IMR-90 (cell line): Measurements from ENCODE around the gene HACL1. TPM values are rescaled to one million over a fixed set of nuclear protein-coding genes. Genes with fewer than 3 reads are reported as not detected.

ENCODE experiments used
- ATAC-seq: fragments of 200-7000 bp; cut with Tn5 transposase; 2 replicates; pipeline ENCODE4 v1.9.1; 2020; ENCODE audit warnings: low read depth, mild to moderate bottlenecking, moderate library complexity
- BruUV-seq: library from RNA; stranded (reverse); fragments of 400-500 nt; replicated peaks from 2 replicates; lab custom pipeline; 2021; lab: Mats Ljungman, UMichigan
- CTCF ChIA-PET: fragments of 300-600 bp; formaldehyde crosslinking; extraction: SDS; loops from one replicate; lab custom pipeline; 2021; ENCODE audit warnings: antibody characterized with exemption; lab: Yijun Ruan, JAX
- POLR2A ChIA-PET: fragments of 300-600 bp; sonication (Branson Sonifier 250); formaldehyde crosslinking; loops from one replicate; lab custom pipeline; 2022; ENCODE audit warnings: antibody characterized with exemption; ENCODE audit not compliant: unreplicated experiment; lab: Charles Lee
- DNase-seq: peaks from one replicate; pipeline ENCODE4 v3.0.0; 2013
- H2AFZ ChIP-seq: replicated peaks from 2 replicates; pipeline ENCODE3; 2013; ENCODE audit warnings: low read length, mild to moderate bottlenecking; ENCODE audit not compliant: poor library complexity
- H2AK5ac ChIP-seq: 2 replicates; pipeline ENCODE4 v1.6.1; 2013; ENCODE audit warnings: low read depth, low read length, inconsistent platforms
- H2AK9ac ChIP-seq: replicated peaks from 2 replicates; pipeline ENCODE3; 2013; ENCODE audit warnings: mild to moderate bottlenecking, low read depth, low read length, moderate library complexity; ENCODE audit not compliant: poor library complexity
- H2BK120ac ChIP-seq: 2 replicates; pipeline ENCODE4 v1.6.1; 2013; ENCODE audit warnings: low read depth, low read length, inconsistent platforms
- H2BK15ac ChIP-seq: 3 replicates; pipeline ENCODE4 v1.6.1; 2013; ENCODE audit warnings: low read depth, low read length, inconsistent platforms
- H2BK20ac ChIP-seq: 2 replicates; pipeline ENCODE4 v1.6.1; 2013; ENCODE audit warnings: low read depth, mild to moderate bottlenecking, inconsistent platforms, low read length, moderate library complexity
- H2BK5ac ChIP-seq: 2 replicates; pipeline ENCODE4 v1.6.1; 2013; ENCODE audit warnings: mild to moderate bottlenecking, low read depth, low read length, inconsistent platforms; ENCODE audit not compliant: poor library complexity, severe bottlenecking
- H3K14ac ChIP-seq: replicated peaks from 2 replicates; pipeline ENCODE4 v1.6.1; 2013; ENCODE audit warnings: low read depth, low read length, inconsistent platforms
- H3K18ac ChIP-seq: 2 replicates; pipeline ENCODE4 v1.6.1; 2013; ENCODE audit warnings: low read depth, low read length, control low read depth
- H3K23ac ChIP-seq: 2 replicates; pipeline ENCODE4 v1.6.1; 2013; ENCODE audit warnings: low read depth, low read length, inconsistent platforms
- H3K27ac ChIP-seq: 2 replicates; pipeline ENCODE4 v1.5.1; 2013; ENCODE audit warnings: mild to moderate bottlenecking, control low read depth, low read length; ENCODE audit not compliant: insufficient read depth
- H3K27me3 ChIP-seq: 2 replicates; pipeline ENCODE4 v1.6.1; 2013; ENCODE audit warnings: low read length; ENCODE audit not compliant: control insufficient read depth, insufficient read depth
- H3K36me3 ChIP-seq: 2 replicates; pipeline ENCODE4 v1.6.1; 2013; ENCODE audit warnings: low read length, mixed read lengths; ENCODE audit not compliant: control insufficient read depth, insufficient read depth
- H3K4ac ChIP-seq: 2 replicates; pipeline ENCODE4 v1.6.1; 2013; ENCODE audit warnings: low read depth, low read length, inconsistent platforms
- H3K4me1 ChIP-seq: 2 replicates; pipeline ENCODE4 v1.6.1; 2013; ENCODE audit warnings: low read length, mixed read lengths; ENCODE audit not compliant: control insufficient read depth, insufficient read depth
- H3K4me2 ChIP-seq: 2 replicates; pipeline ENCODE4 v1.6.1; 2013; ENCODE audit warnings: low read depth, mild to moderate bottlenecking, control low read depth, low read length, moderate library complexity
- H3K4me3 ChIP-seq: 2 replicates; pipeline ENCODE4 v1.5.1; 2013; ENCODE audit warnings: low read depth, mild to moderate bottlenecking, control low read depth, low read length, moderate library complexity; ENCODE audit not compliant: insufficient read depth
- H3K56ac ChIP-seq: 2 replicates; pipeline ENCODE4 v1.6.1; 2013; ENCODE audit warnings: low read length, inconsistent platforms; ENCODE audit not compliant: insufficient read depth; ENCODE audit errors: extremely low read depth
- H3K79me1 ChIP-seq, 2 experiments: 2 replicates each; pipeline ENCODE4 v1.6.1; 2013; ENCODE audit warnings: low read length in 2 of 2, inconsistent platforms in 1 of 2, low read depth in 1 of 2
- H3K9ac ChIP-seq: 2 replicates; pipeline ENCODE4 v1.6.1; 2013; ENCODE audit warnings: low read depth, low read length, control low read depth
- H3K9me1 ChIP-seq: 2 replicates; pipeline ENCODE4 v1.6.1; 2013; ENCODE audit warnings: low read length, inconsistent platforms; ENCODE audit not compliant: insufficient read depth
- H3K9me3 ChIP-seq: 2 replicates; pipeline ENCODE4 v1.6.1; 2013; ENCODE audit warnings: low read length; ENCODE audit not compliant: control insufficient read depth, insufficient read depth
- H4K20me1 ChIP-seq: 2 replicates; pipeline ENCODE4 v1.6.1; 2013; ENCODE audit warnings: low read length, inconsistent platforms; ENCODE audit not compliant: insufficient read depth
- H4K5ac ChIP-seq: 2 replicates; pipeline ENCODE4 v1.6.1; 2013; ENCODE audit warnings: mild to moderate bottlenecking, low read depth, low read length, control low read depth
- H4K8ac ChIP-seq, 2 experiments: 2 replicates each; pipeline ENCODE4 v1.6.1; 2013; ENCODE audit warnings: low read depth in 2 of 2, low read length in 2 of 2, control low read depth in 1 of 2, inconsistent platforms in 1 of 2
- H4K91ac ChIP-seq: 2 replicates; pipeline ENCODE4 v1.6.1; 2013; ENCODE audit warnings: low read depth, low read length, inconsistent platforms; ENCODE audit not compliant: insufficient read depth
- BHLHE40 ChIP-seq: fragments of 150-350 bp; IDR thresholded peaks from 2 replicates; pipeline ENCODE4 v1.6.1; 2016; ENCODE audit warnings: mild to moderate bottlenecking, low read depth, low read length
- MXI1 ChIP-seq: IDR thresholded peaks from 2 replicates; pipeline ENCODE4 v1.6.1; 2012; ENCODE audit warnings: low read depth, mild to moderate bottlenecking, low read length, moderate library complexity, borderline replicate concordance
- RAD21 ChIP-seq: IDR thresholded peaks from 2 replicates; pipeline ENCODE4 v1.6.1; 2012; ENCODE audit warnings: low read length, improper control_type of control experiment
- WGBS, 2 experiments: methylation state at CpG; one replicate each; pipeline versions ENCODE4 v1.1.5 to v1.1.7; 2013; ENCODE audit warnings: missing lambda C conversion rate in 2 of 2; ENCODE audit not compliant: insufficient read length in 1 of 2; ENCODE audit errors: extremely low coverage in 2 of 2; 5-methylcytosine and 5-hydroxymethylcytosine counted together
- dilution Hi-C: fragments of 300-500 bp; cut with HindIII; formaldehyde crosslinking; loops from one replicate; pipeline ENCODE4 v1.14.3; 2018; ENCODE audit warnings: low sequenced_read_pairs; ENCODE audit not compliant: unreplicated experiment
- in situ Hi-C: fragments of 300-500 bp; cut with MboI; formaldehyde crosslinking; loops from 3 replicates; pipeline ENCODE4 v1.14.3; 2019; ENCODE audit warnings: low sequenced_read_pairs, inconsistent platforms, mixed read lengths
- intact Hi-C: fragments of 100-400 bp; cut with micrococcal nuclease; formaldehyde crosslinking; loops from 2 replicates; pipeline ENCODE4 v1.10.0; 2022
- polyA plus RNA-seq, 3 experiments: library from polyadenylated mRNA; depleted of rRNA; stranded (reverse); fragments of >200 nt; gene quantifications; 2 replicates each; pipeline ENCODE4 v1.2.3, GENCODE V29; 2012; ENCODE audit warnings: low replicate concordance in 1 of 3
- total RNA-seq: library from RNA; depleted of rRNA; stranded (reverse); fragments of >200 nt; gene quantifications from 2 replicates; pipeline ENCODE4 v1.2.3, GENCODE V29; 2012

The HACL1 gene
- total and polyA plus RNA-seq, 2 of the 4 experiments (the other 2 are of a cell fraction), result 9.9 to 28.1 TPM

- Histone ChIP-seq H2BK15ac (no peak overlapping the region; the same call in 2 of the 3 replicates), H3K14ac (peak overlapping the region; percentile 84), H2AK9ac (peak overlapping the region; percentile 89), H3K4me3 (peak overlapping the region; percentile 66), H3K27ac (peak overlapping the region; percentile 55), H4K8ac (peak overlapping the region; percentile 19 to 93), H3K9me1 (peaks cover 6% of the 10 kb centered on the region), H3K18ac (peak overlapping the region; percentile 22; the same call in 1 of the 2 replicates), H2BK5ac (peak overlapping the region; percentile 75), H3K4me2 (peak overlapping the region; percentile 95), H3K79me1 (peaks cover 19 to 33% of the 10 kb centered on the region in 2 experiments), H2BK120ac (peak overlapping the region; percentile 61; the same call in 1 of the 2 replicates), H3K23ac (peak overlapping the region; percentile 94), H3K4me1 (peaks cover 2% of the 10 kb centered on the region; the same call in 1 of the 2 replicates), H4K20me1 (no peaks in the 10 kb centered on the region), H3K9ac (peak overlapping the region; percentile 79), H2AK5ac (peak overlapping the region; percentile 13; the same call in 1 of the 2 replicates), H3K9me3 (no peaks in the 10 kb centered on the region), H4K91ac (peak overlapping the region; percentile 70; the same call in 1 of the 2 replicates), H3K27me3 (no peaks in the 10 kb centered on the region), H2BK20ac (no peak overlapping the region), H3K36me3 (peaks cover 2% of the 10 kb centered on the region; the same call in 1 of the 2 replicates), H4K5ac (peak overlapping the region; percentile 60), H2AFZ (peak overlapping the region; percentile 98), H3K4ac (peak overlapping the region; percentile 86), H3K56ac (peak overlapping the region; percentile 71)
- dilution Hi-C loops, result no loop called here
- WGBS, 2 experiments, result 0% methylated on average over 4 of the region's 19 CpGs; no CpG with 5 or more reads in 1 of the 2 experiments
- CTCF ChIA-PET, result no interaction called here
- ATAC-seq, result peak; percentile 18
- intact Hi-C loops, result loop anchor here (1.0 kb wide), 1 partner anchor 45 kb away; no protein-coding TSS in a partner anchor
- 0 out of 2 replicates have a peak, but pooled peaks have one; percentile 0 for TF ChIP-seq RAD21
- TF ChIP-seq BHLHE40, result no peak
- no peak for TF ChIP-seq MXI1
- DNase-seq, result peak; percentile 12
- in situ Hi-C loops, result no loop called here
- no TSS peak for BruUV-seq
- POLR2A ChIA-PET, result interaction anchor here (0.5 kb wide), 1 partner anchor 222 kb away, joined by 3 read pairs; no protein-coding TSS in a partner anchor
Observed at GRCh38 chr3:15601046-15601398, 347 bp downstream of the HACL1 start.
